Hepatocyte (in vitro differentiated cells): ENCODE data around the gene PDK2.

ENCODE experiments used
- EZH2 ChIP-seq: fragments of 200-600 bp; sonication (generic); IDR thresholded peaks from 2 replicates; pipeline ENCODE4 v1.6.1; 2016; ENCODE audit warnings: antibody characterized with exemption, mild to moderate bottlenecking, borderline replicate concordance
- TF ChIP-seq, protein P1 (sequence below): fragments of 200-600 bp; sonication (generic); IDR thresholded peaks from 2 replicates; pipeline ENCODE4 v1.5.1; 2016; ENCODE audit warnings: antibody characterized with exemption, mild to moderate bottlenecking; ENCODE audit not compliant: poor library complexity

DNA sequence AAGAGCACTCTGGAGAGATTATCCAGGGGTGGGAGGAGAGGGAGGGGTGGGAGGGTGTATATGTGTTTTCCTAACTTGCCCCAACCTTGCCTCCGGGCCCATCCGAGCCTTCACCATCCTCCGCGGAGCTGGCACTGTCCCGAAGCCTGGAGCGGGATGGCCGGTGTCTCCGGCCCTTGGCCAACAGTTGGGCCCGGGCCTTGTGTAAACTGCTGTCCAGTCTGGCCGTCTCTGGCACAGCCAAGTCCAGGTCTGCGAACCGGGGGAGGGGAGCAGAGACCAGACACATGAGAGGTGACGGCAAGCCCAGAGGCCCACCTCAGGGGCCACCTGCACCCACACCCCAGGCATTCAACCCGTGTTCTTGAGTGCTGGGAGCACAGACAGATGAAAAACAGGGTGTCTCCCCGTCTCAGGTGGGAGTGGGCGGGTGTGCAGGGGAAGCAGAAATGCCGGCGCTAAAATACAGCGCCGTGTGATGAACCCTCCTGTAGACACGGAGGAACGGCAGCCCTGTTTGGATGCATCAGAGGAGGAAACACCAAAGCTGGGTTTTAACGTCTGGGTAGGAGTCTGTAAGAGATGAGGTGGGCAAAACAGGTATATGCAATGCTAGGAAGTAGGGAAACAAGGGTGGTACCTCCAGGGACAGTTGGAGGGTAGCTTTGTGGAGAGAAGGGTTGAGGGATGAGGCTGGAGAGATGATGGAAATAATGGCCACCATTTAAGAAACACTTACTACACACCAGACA, 23.1 kb downstream of the PDK2 start:
- TF ChIP-seq, protein P1, sequence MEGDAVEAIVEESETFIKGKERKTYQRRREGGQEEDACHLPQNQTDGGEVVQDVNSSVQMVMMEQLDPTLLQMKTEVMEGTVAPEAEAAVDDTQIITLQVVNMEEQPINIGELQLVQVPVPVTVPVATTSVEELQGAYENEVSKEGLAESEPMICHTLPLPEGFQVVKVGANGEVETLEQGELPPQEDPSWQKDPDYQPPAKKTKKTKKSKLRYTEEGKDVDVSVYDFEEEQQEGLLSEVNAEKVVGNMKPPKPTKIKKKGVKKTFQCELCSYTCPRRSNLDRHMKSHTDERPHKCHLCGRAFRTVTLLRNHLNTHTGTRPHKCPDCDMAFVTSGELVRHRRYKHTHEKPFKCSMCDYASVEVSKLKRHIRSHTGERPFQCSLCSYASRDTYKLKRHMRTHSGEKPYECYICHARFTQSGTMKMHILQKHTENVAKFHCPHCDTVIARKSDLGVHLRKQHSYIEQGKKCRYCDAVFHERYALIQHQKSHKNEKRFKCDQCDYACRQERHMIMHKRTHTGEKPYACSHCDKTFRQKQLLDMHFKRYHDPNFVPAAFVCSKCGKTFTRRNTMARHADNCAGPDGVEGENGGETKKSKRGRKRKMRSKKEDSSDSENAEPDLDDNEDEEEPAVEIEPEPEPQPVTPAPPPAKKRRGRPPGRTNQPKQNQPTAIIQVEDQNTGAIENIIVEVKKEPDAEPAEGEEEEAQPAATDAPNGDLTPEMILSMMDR = no peak
- TF ChIP-seq EZH2 = no peak
